ENCODE measurements around the gene VAV3.

DNA sequence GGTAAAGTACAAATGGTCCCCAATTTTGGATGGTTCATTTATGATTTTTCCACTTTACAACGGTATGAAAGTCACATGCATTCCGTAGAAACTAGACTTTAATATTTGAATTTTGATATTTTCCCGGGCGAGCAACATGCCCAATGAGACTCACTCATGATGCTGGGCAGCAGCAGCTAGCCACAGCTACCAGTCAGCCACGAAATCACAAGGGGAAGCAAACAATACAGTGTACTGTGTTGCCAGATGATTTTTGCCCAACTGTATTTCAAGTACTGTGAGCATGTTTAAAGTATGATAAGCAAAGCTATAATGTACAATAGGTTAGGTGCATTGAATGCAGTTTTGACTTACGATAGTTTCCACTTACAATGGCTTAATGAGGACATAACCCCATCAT, 266.8 kb downstream of the VAV3 start:
- no peak for TF ChIP-seq POLR2AphosphoS5 (IDR thresholded peaks at IDR 0.05)
- TF ChIP-seq, protein P1, sequence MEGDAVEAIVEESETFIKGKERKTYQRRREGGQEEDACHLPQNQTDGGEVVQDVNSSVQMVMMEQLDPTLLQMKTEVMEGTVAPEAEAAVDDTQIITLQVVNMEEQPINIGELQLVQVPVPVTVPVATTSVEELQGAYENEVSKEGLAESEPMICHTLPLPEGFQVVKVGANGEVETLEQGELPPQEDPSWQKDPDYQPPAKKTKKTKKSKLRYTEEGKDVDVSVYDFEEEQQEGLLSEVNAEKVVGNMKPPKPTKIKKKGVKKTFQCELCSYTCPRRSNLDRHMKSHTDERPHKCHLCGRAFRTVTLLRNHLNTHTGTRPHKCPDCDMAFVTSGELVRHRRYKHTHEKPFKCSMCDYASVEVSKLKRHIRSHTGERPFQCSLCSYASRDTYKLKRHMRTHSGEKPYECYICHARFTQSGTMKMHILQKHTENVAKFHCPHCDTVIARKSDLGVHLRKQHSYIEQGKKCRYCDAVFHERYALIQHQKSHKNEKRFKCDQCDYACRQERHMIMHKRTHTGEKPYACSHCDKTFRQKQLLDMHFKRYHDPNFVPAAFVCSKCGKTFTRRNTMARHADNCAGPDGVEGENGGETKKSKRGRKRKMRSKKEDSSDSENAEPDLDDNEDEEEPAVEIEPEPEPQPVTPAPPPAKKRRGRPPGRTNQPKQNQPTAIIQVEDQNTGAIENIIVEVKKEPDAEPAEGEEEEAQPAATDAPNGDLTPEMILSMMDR (IDR thresholded peaks at IDR 0.05 in 8 of 11, conservative IDR thresholded peaks at IDR 0.05 in 3 of 11) = no peak

Data from spleen (tissue), 7 donors.